Brain microvascular endothelial cell (primary cell): ENCODE measurements around the gene ANKRD63.

Experiments
- DNase-seq: peaks from one replicate; pipeline ENCODE4 v3.0.0-alpha.2; 2020
- H3K27ac ChIP-seq: fragments of 250-450 bp; sonication (Bioruptor Pico); 2 replicates; pipeline ENCODE4 v1.5.1; 2020; ENCODE audit warnings: mild to moderate bottlenecking, moderate library complexity
- H3K27me3 ChIP-seq: fragments of 250-450 bp; sonication (Bioruptor Pico); replicated peaks from 2 replicates; pipeline ENCODE4 v1.5.1; 2020; ENCODE audit warnings: mild to moderate bottlenecking
- H3K36me3 ChIP-seq: fragments of 250-450 bp; sonication (Bioruptor Pico); replicated peaks from 2 replicates; pipeline ENCODE4 v1.5.1; 2020; ENCODE audit warnings: mild to moderate bottlenecking
- H3K4me3 ChIP-seq: 2 replicates; pipeline ENCODE4 v1.5.1; 2011; ENCODE audit warnings: low read depth, mild to moderate bottlenecking, control low read depth, low read length, moderate library complexity
- CTCF ChIP-seq: IDR thresholded peaks from 2 replicates; pipeline ENCODE4 v1.5.1; 2011; ENCODE audit warnings: low read depth, mild to moderate bottlenecking, moderate library complexity, low read length, control low read depth, inconsistent platforms; ENCODE audit errors: missing control alignments
- in situ Hi-C: cut with HindIII; loops from 2 replicates; pipeline ENCODE4 v1.10.0; 2017; ENCODE audit warnings: low sequenced_read_pairs, low pct_ligation_motif_present

ANKRD63 gene

DNA sequence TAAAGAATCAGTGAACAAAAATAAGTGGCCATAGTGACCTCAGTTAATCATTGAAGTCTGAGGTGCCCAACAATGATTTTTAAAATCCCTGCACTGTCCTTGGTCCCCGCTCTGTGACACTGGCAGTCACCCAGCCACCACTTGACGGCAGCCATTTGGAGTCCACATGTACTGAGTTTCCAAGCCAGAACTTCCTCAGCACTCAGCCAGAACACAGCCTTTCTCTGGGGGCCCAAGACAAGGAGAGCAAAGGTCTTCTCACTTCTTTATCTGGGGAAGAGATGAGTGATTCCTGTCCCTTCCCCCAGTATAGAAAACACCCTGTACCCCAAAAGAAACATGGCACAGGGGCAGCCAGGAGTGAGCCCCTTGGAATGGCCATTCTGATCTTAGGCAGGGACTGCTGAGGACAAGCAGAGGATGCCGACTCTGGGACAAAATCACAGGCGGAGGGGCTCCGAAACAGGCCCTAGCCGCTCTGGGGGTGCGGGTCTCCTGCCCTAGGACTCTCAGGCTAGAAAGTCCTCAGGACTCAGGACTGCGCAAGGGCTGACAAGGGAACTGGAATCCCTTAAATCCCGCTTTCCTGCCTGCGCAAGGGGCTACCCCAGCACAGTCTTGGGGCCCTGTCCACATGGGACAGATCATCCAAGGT, 31.3 kb downstream of the ANKRD63 start:
- Histone ChIP-seq H3K27ac (no peak overlapping the region), H3K36me3 (no peaks in the 10 kb centered on the region), H3K27me3 (peaks cover 17% of the 10 kb centered on the region), H3K4me3 (no peak overlapping the region)
- DNase-seq = no peak
- in situ Hi-C loops = no loop called here
- TF ChIP-seq CTCF = no peak

DNA sequence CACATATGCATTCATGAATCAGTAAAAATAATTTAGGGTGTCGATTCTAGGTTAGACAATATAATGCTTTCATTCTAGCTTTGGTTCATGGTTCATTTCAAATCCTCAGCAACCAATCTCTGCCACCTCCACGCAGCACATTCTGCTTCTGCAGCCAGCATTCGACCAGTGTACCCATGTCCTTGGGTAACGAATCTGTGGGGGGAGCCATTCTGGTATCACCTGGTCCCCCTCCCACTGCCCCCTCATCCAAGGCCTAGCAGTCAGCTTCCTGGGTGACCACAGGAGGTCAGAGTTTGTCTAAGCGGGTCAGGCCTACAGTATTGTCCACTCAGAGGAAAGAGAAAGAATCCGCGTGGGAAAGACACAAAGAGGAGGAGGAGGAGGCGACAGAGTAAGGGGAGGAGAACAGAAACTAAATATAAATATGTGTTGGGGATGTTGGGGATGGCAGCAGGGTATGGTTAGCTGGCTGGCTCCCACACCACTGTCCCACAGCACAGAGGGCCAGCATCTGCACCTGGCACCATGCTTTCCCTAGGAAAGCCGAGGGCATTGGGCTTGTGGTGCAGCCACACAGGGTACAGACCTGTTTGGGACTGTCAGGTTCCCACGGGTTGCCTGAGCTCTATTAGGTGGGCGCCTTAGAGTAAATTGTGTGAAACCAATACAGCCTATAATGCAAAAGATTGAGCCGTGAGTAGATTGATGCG, 31.9 kb downstream of the ANKRD63 start:
- Histone ChIP-seq H3K4me3 (no peak overlapping the region), H3K27ac (no peak overlapping the region), H3K36me3 (no peaks in the 10 kb centered on the region), H3K27me3 (peaks cover 17% of the 10 kb centered on the region)
- no peak for TF ChIP-seq CTCF
- no peak for DNase-seq
- in situ Hi-C loops = no loop called here

- DNase-seq = no peak
- in situ Hi-C loops = no loop called here
- TF ChIP-seq CTCF = no peak
- no peak overlapping the region for H3K4me3 ChIP-seq
- no peak overlapping the region for H3K27ac ChIP-seq
- no peaks in the 10 kb centered on the region for H3K36me3 ChIP-seq
- H3K27me3 ChIP-seq = peaks cover 17% of the 10 kb centered on the region
Measured at GRCh38 chr15:40250304-40250656, 32.6 kb downstream of the ANKRD63 start.

- no peak for TF ChIP-seq CTCF
- H3K27me3 ChIP-seq = peaks cover 17% of the 10 kb centered on the region
- H3K4me3 ChIP-seq = no peak overlapping the region
- in situ Hi-C loops = no loop called here
- no peak for DNase-seq
- no peaks in the 10 kb centered on the region for H3K36me3 ChIP-seq
- no peak overlapping the region for H3K27ac ChIP-seq
Measured at GRCh38 chr15:40249477-40250303, 33.2 kb downstream of the ANKRD63 start.

GRCh38 chr15:40248006-40248783, 34.7 kb downstream of the ANKRD63 start:
- no peak for DNase-seq
- Histone ChIP-seq H3K4me3 (no peak overlapping the region), H3K36me3 (no peaks in the 10 kb centered on the region), H3K27ac (no peak overlapping the region), H3K27me3 (peaks cover 11% of the 10 kb centered on the region)
- in situ Hi-C loops = no loop called here
- no peak for TF ChIP-seq CTCF
